ENCODE measurements around the gene PDZD2. TPM values are rescaled to one million over a fixed set of nuclear protein-coding genes. Genes with fewer than 3 reads are reported as not detected.
A peak's percentile ranks its signal among the peaks of the same experiment; 100 is the strongest.

Gene PDZD2
- total and polyA plus RNA-seq, 2 experiments from 2014 or later, result 0.21 TPM; not detected in 1

GRCh38 chr5:31984691-31985090 lies 345.8 kb downstream of the PDZD2 start:
- peaks cover 23% of the 10 kb centered on the region for H3K4me1 ChIP-seq (ENCODE audit: insufficient read depth)
- H3K27me3 ChIP-seq (replicated peaks; ENCODE audit: insufficient read depth), result peaks cover 13% of the 10 kb centered on the region; the same call in 1 of the 2 replicates
- no peak overlapping the region for H3K4me3 ChIP-seq
- no peaks in the 10 kb centered on the region for H3K79me2 ChIP-seq (ENCODE audit: insufficient read depth)
- DNase-seq, result no peak
- no peak overlapping the region for H2AFZ ChIP-seq
- H3K9ac ChIP-seq, result no peak overlapping the region
- no peaks in the 10 kb centered on the region for H4K20me1 ChIP-seq (ENCODE audit: insufficient read depth)
- in situ Hi-C loops (cut with MboI), result no loop called here
- H3K27ac ChIP-seq, result no peak overlapping the region
- 0 out of 2 replicates have a peak, but pooled peaks cover 11% of the 10 kb centered on the region for H3F3A ChIP-seq (ENCODE audit: insufficient read depth)
- TF ChIP-seq EZH2phosphoT487 (IDR thresholded peaks at IDR 0.05; ENCODE audit: insufficient read depth, low read depth), result no peak
- TF ChIP-seq EZH2 (IDR thresholded peaks at IDR 0.05; ENCODE audit: insufficient read depth, poor library complexity, severe bottlenecking), result no peak
- WGBS, 2 experiments (ENCODE audit: low coverage in 1 of 2, low lambda C conversion rate in 2 of 2, missing lambda C conversion rate in 2 of 2), result 93 to 100% methylated on average over 1 of the region's 1 CpG
- H3K4me2 ChIP-seq (ENCODE audit: unreplicated experiment), result no peak overlapping the region
- no peaks in the 10 kb centered on the region for H3K9me2 ChIP-seq (ENCODE audit: insufficient read depth)
- H3K36me3 ChIP-seq (ENCODE audit: low read depth), result no peaks in the 10 kb centered on the region
- H3K9me3 ChIP-seq (ENCODE audit: low read depth), result no peaks in the 10 kb centered on the region

GRCh38 chr5:31986101-31986500 lies 347.2 kb downstream of the PDZD2 start:
- Histone ChIP-seq H3K27me3 (replicated peaks; ENCODE audit: insufficient read depth) (peaks cover 12% of the 10 kb centered on the region; the same call in 1 of the 2 replicates), H4K20me1 (ENCODE audit: insufficient read depth) (no peaks in the 10 kb centered on the region), H3K4me3 (no peak overlapping the region), H3K9me3 (ENCODE audit: low read depth) (no peaks in the 10 kb centered on the region), H3F3A (ENCODE audit: insufficient read depth) (peaks cover 26% of the 10 kb centered on the region; the same call in 1 of the 2 replicates), H3K4me2 (ENCODE audit: unreplicated experiment) (no peak overlapping the region), H3K4me1 (ENCODE audit: insufficient read depth) (peaks cover 37% of the 10 kb centered on the region), H3K9me2 (ENCODE audit: insufficient read depth) (no peaks in the 10 kb centered on the region), H3K9ac (no peak overlapping the region), H3K36me3 (ENCODE audit: low read depth) (no peaks in the 10 kb centered on the region), H2AFZ (no peak overlapping the region), H3K27ac (no peak overlapping the region), H3K79me2 (ENCODE audit: insufficient read depth) (no peaks in the 10 kb centered on the region)
- in situ Hi-C loops (cut with MboI), result no loop called here
- DNase-seq, result no peak
- no peak for TF ChIP-seq EZH2phosphoT487 (IDR thresholded peaks at IDR 0.05; ENCODE audit: insufficient read depth, low read depth)
- no peak for TF ChIP-seq EZH2 (IDR thresholded peaks at IDR 0.05; ENCODE audit: insufficient read depth, poor library complexity, severe bottlenecking)
- WGBS, 2 experiments (ENCODE audit: low coverage in 1 of 2, low lambda C conversion rate in 2 of 2, missing lambda C conversion rate in 2 of 2), result 93 to 94% methylated on average over 5 of the region's 5 CpGs

GRCh38 chr5:31987985-31988710 lies 349.2 kb downstream of the PDZD2 start:
- no peak overlapping the region for H3K9ac ChIP-seq
- H3K4me3 ChIP-seq, result no peak overlapping the region
- peak; percentile 96 for DNase-seq
- H3K4me1 ChIP-seq (ENCODE audit: insufficient read depth), result peaks cover 43% of the 10 kb centered on the region
- H3K27ac ChIP-seq, result no peak overlapping the region
- no peaks in the 10 kb centered on the region for H3K27me3 ChIP-seq (replicated peaks; ENCODE audit: insufficient read depth)
- no peaks in the 10 kb centered on the region for H4K20me1 ChIP-seq (ENCODE audit: insufficient read depth)
- H3F3A ChIP-seq (ENCODE audit: insufficient read depth), result peaks cover 28% of the 10 kb centered on the region
- no peaks in the 10 kb centered on the region for H3K9me2 ChIP-seq (ENCODE audit: insufficient read depth)
- no peak overlapping the region for H2AFZ ChIP-seq
- no peak overlapping the region for H3K4me2 ChIP-seq (ENCODE audit: unreplicated experiment)
- no peaks in the 10 kb centered on the region for H3K36me3 ChIP-seq (ENCODE audit: low read depth)
- TF ChIP-seq EZH2phosphoT487 (IDR thresholded peaks at IDR 0.05; ENCODE audit: insufficient read depth, low read depth), result no peak
- no peak for TF ChIP-seq EZH2 (IDR thresholded peaks at IDR 0.05; ENCODE audit: insufficient read depth, poor library complexity, severe bottlenecking)
- in situ Hi-C loops (cut with MboI), result no loop called here
- no peaks in the 10 kb centered on the region for H3K79me2 ChIP-seq (ENCODE audit: insufficient read depth)
- 81 to 82% methylated on average over 7 of the region's 7 CpGs for WGBS, 2 experiments (ENCODE audit: low coverage in 1 of 2, low lambda C conversion rate in 2 of 2, missing lambda C conversion rate in 2 of 2)
- no peaks in the 10 kb centered on the region for H3K9me3 ChIP-seq (ENCODE audit: low read depth)

- no peak overlapping the region for H2AFZ ChIP-seq
- TF ChIP-seq EZH2phosphoT487 (IDR thresholded peaks at IDR 0.05; ENCODE audit: insufficient read depth, low read depth) (no peak), EZH2 (IDR thresholded peaks at IDR 0.05; ENCODE audit: insufficient read depth, poor library complexity, severe bottlenecking) (no peak)
- H3K4me2 ChIP-seq (ENCODE audit: unreplicated experiment), result peak overlapping the region; percentile 48
- H3K27me3 ChIP-seq (replicated peaks; ENCODE audit: insufficient read depth), result no peaks in the 10 kb centered on the region
- no peaks in the 10 kb centered on the region for H3K9me2 ChIP-seq (ENCODE audit: insufficient read depth)
- H3K4me1 ChIP-seq (ENCODE audit: insufficient read depth), result peaks cover 42% of the 10 kb centered on the region
- no peak overlapping the region for H3K4me3 ChIP-seq
- no peak overlapping the region for H3K27ac ChIP-seq
- H3K79me2 ChIP-seq (ENCODE audit: insufficient read depth), result no peaks in the 10 kb centered on the region
- no peaks in the 10 kb centered on the region for H3K9me3 ChIP-seq (ENCODE audit: low read depth)
- 0 out of 2 replicates have a peak overlapping the region, but pooled peaks have one; percentile 17 for H3K9ac ChIP-seq
- peak; percentile 40 for DNase-seq
- in situ Hi-C loops (cut with MboI), result no loop called here
- no peaks in the 10 kb centered on the region for H3K36me3 ChIP-seq (ENCODE audit: low read depth)
- WGBS, 2 experiments (ENCODE audit: low coverage in 1 of 2, low lambda C conversion rate in 2 of 2, missing lambda C conversion rate in 2 of 2), result 41 to 46% methylated on average over 10 of the region's 10 CpGs
- peaks cover 19% of the 10 kb centered on the region for H3F3A ChIP-seq (ENCODE audit: insufficient read depth)
- H4K20me1 ChIP-seq (ENCODE audit: insufficient read depth), result no peaks in the 10 kb centered on the region
These were observed 351.2 kb downstream of the PDZD2 start for GRCh38 chr5:31990081-31990650.
